ENCODE results near the gene EXO1. TPM values are rescaled to one million over a fixed set of nuclear protein-coding genes. Genes with fewer than 3 reads are reported as not detected.

Gene EXO1
- total RNA-seq, 2 experiments from 2014 or later = 53.8 to 57.8 TPM

GRCh38 chr1:241927321-241927720 is 79.3 kb downstream of the EXO1 start:
- Mint-ChIP-seq H3K27me3 (no peaks in the 10 kb centered on the region), H3K9me3 (ENCODE audit: low read depth) (no peaks in the 10 kb centered on the region), H3K36me3 (ENCODE audit: low read depth) (no peaks in the 10 kb centered on the region), H3K4me3 (no peak overlapping the region), H3K4me1 (no peaks in the 10 kb centered on the region), H3K27ac (no peak overlapping the region)
- intact Hi-C loops (cut with DNase I, micrococcal nuclease) = no loop called here
- no peak for DNase-seq
- ChIA-PET POLR2A (no interaction called here), CTCF (no interaction called here)
- ATAC-seq = no peak

GRCh38 chr1:241932845-241933244 is 84.8 kb downstream of the EXO1 start:
- ATAC-seq = no peak
- Mint-ChIP-seq H3K27ac (no peak overlapping the region), H3K4me1 (no peaks in the 10 kb centered on the region), H3K4me3 (no peak overlapping the region), H3K36me3 (ENCODE audit: low read depth) (no peaks in the 10 kb centered on the region), H3K27me3 (peaks cover 3% of the 10 kb centered on the region), H3K9me3 (ENCODE audit: low read depth) (no peaks in the 10 kb centered on the region)
- intact Hi-C loops (cut with DNase I, micrococcal nuclease) = no loop called here
- ChIA-PET POLR2A (no interaction called here), CTCF (no interaction called here)
- DNase-seq = no peak

- Mint-ChIP-seq H3K9me3 (ENCODE audit: low read depth) (peaks cover 4% of the 10 kb centered on the region), H3K36me3 (ENCODE audit: low read depth) (no peaks in the 10 kb centered on the region), H3K4me3 (no peak overlapping the region), H3K4me1 (no peaks in the 10 kb centered on the region), H3K27ac (no peak overlapping the region), H3K27me3 (peaks cover 3% of the 10 kb centered on the region)
- intact Hi-C loops (cut with DNase I, micrococcal nuclease) = no loop called here
- ChIA-PET CTCF (interaction anchor here (0.6 to 1.1 kb wide), 2 partner anchors 35 to 52 kb away, joined by 3 read pairs; no protein-coding TSS in a partner anchor), POLR2A (no interaction called here)
- no peak for ATAC-seq
- no peak for DNase-seq
These were observed 86.3 kb downstream of the EXO1 start for GRCh38 chr1:241934201-241934848.

- Mint-ChIP-seq H3K9me3 (ENCODE audit: low read depth) (peaks cover 4% of the 10 kb centered on the region), H3K4me3 (no peak overlapping the region), H3K27me3 (peaks cover 3% of the 10 kb centered on the region), H3K27ac (no peak overlapping the region), H3K36me3 (ENCODE audit: low read depth) (no peaks in the 10 kb centered on the region), H3K4me1 (no peaks in the 10 kb centered on the region)
- ChIA-PET CTCF (interaction anchor here (1.1 kb wide), 1 partner anchor 52 kb away, joined by 3 read pairs; no protein-coding TSS in a partner anchor), POLR2A (no interaction called here)
- DNase-seq (no peak), ATAC-seq (no peak)
- intact Hi-C loops (cut with DNase I, micrococcal nuclease) = no loop called here
These were observed 86.9 kb downstream of the EXO1 start for GRCh38 chr1:241934866-241935265.

Other genes starting within 250 kb of the EXO1 start
- 10 to 100 TPM; 13.4 to 16.5 TPM for gene CHML, start 207.8 kb upstream of the EXO1 start, total RNA-seq
- gene OPN3, start 207.8 kb upstream of the EXO1 start, total RNA-seq = 10 to 100 TPM; 10.8 to 12.2 TPM
- gene WDR64, start 195.9 kb upstream of the EXO1 start, total RNA-seq = not detected
- gene BECN2, start 109.6 kb downstream of the EXO1 start, total RNA-seq = not detected
- gene MAP1LC3C, start 150.9 kb downstream of the EXO1 start, total RNA-seq = not detected